ENCODE measurements around the gene SYNE1. TPM values are rescaled to one million over a fixed set of nuclear protein-coding genes. Genes with fewer than 3 reads are reported as not detected.

The SYNE1 gene
- total and polyA plus RNA-seq, 8 donors = 24.4 to 56.2 (median 49.2) TPM

DNA sequence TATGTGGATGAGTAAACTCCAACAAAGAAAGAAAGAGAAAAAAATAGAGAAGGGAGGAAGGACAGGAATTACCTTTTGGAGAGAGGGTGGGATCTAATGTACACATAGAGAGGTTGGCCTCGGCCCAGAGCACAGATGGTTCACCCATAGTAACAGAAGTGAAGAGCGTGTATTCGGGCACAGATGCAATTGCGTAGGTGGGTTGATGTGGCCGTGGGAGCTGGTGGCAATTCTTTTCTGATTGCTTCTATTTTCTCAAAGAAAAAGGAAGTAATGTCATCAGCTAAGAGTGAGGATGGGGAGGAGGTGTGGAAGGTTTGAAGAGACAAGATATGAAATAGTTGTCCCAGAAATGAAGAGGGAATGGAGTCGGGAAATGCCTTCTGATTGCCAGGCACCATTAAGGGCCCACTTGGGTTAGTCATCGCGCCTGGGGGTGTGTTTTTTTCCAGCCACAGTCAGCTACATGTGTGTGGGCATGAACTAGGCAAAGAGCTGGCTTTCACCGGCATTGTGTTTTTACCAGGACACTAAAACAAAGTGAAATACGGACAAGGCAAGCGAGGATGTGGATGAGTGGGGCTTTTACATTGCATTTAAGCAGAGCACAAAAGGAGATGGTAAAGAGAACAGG lies 158.7 kb downstream of the SYNE1 start:
- TF ChIP-seq, protein P1, sequence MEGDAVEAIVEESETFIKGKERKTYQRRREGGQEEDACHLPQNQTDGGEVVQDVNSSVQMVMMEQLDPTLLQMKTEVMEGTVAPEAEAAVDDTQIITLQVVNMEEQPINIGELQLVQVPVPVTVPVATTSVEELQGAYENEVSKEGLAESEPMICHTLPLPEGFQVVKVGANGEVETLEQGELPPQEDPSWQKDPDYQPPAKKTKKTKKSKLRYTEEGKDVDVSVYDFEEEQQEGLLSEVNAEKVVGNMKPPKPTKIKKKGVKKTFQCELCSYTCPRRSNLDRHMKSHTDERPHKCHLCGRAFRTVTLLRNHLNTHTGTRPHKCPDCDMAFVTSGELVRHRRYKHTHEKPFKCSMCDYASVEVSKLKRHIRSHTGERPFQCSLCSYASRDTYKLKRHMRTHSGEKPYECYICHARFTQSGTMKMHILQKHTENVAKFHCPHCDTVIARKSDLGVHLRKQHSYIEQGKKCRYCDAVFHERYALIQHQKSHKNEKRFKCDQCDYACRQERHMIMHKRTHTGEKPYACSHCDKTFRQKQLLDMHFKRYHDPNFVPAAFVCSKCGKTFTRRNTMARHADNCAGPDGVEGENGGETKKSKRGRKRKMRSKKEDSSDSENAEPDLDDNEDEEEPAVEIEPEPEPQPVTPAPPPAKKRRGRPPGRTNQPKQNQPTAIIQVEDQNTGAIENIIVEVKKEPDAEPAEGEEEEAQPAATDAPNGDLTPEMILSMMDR (IDR thresholded peaks at IDR 0.05) = no peak

DNA sequence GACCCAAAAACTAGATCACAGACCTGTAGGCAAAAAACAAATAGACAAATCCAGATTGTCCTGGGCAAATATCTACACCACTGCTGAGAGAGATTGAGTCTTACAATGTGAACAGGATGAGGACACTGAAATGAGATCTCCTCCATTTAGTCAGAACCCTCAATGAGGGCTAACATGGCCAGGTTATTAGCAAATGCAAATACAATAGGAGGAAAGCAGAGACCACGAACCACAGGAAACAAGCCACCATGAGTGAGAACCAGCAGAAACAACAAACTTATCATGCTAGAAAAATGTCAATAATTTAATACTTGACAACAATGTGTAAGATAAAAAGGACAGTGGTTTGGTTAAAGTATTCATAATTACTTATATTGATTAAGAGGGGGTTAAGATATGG lies 162.8 kb downstream of the SYNE1 start:
- 48 to 59% methylated on average over 1 of the region's 1 CpG for WGBS, 2 donors
- no peak for FAIRE-seq

More for the DNA sequence above, 158.7 kb downstream of the SYNE1 start:
- Histone ChIP-seq H3K4me1 (no peaks in the 10 kb centered on the region), H3K4me3 (no peak overlapping the region), H3K36me3 (no peaks in the 10 kb centered on the region), H3K27me3 (no peaks in the 10 kb centered on the region), H3K9me3 (no peaks in the 10 kb centered on the region), H3K27ac (no peak overlapping the region)
- WGBS, 2 donors = 80 to 87% methylated on average over 11 of the region's 11 CpGs
- intact Hi-C loops (cut with DNase I) = no loop called here
- no peak for FAIRE-seq
- no peak for ATAC-seq
- DNase-seq = no peak

DNA sequence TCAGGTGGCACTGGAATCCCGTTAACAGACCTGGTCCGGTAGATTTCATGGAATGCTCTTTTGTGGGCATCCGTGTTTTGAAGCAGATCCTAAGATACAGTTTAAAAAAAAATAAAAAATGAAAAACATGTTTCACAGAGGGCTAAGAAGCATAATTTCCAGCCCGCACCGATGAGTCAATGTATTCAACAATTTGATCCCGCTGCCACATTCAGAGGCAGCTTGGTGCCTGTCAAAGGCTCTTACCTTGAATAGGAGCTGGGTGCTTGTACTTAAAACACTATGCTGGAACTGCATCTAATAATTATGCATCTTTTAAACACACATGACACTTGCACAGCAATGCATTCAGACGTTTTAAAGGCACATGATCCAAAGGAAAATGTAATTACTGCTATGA lies 164.8 kb downstream of the SYNE1 start:
- ATAC-seq (no peak), DNase-seq (no peak), FAIRE-seq (no peak)
- Histone ChIP-seq H3K9me3 (no peaks in the 10 kb centered on the region), H3K4me3 (no peak overlapping the region), H3K36me3 (no peaks in the 10 kb centered on the region), H3K4me1 (no peaks in the 10 kb centered on the region), H3K27ac (no peak overlapping the region), H3K27me3 (no peaks in the 10 kb centered on the region)
- WGBS, 2 donors = 69 to 70% methylated on average over 7 of the region's 7 CpGs
- TF ChIP-seq, protein P1 (IDR thresholded peaks at IDR 0.05) = no peak
- intact Hi-C loops (cut with DNase I) = no loop called here

More for the DNA sequence above, 162.8 kb downstream of the SYNE1 start:
- H3K9me3 ChIP-seq = no peaks in the 10 kb centered on the region
- H3K36me3 ChIP-seq = no peaks in the 10 kb centered on the region
- H3K4me3 ChIP-seq = no peak overlapping the region
- no peak overlapping the region for H3K27ac ChIP-seq
- intact Hi-C loops (cut with DNase I) = no loop called here
- no peaks in the 10 kb centered on the region for H3K27me3 ChIP-seq
- TF ChIP-seq, protein P1 (IDR thresholded peaks at IDR 0.05) = no peak
- H3K4me1 ChIP-seq = no peaks in the 10 kb centered on the region
- ATAC-seq = no peak
- no peak for DNase-seq

DNA sequence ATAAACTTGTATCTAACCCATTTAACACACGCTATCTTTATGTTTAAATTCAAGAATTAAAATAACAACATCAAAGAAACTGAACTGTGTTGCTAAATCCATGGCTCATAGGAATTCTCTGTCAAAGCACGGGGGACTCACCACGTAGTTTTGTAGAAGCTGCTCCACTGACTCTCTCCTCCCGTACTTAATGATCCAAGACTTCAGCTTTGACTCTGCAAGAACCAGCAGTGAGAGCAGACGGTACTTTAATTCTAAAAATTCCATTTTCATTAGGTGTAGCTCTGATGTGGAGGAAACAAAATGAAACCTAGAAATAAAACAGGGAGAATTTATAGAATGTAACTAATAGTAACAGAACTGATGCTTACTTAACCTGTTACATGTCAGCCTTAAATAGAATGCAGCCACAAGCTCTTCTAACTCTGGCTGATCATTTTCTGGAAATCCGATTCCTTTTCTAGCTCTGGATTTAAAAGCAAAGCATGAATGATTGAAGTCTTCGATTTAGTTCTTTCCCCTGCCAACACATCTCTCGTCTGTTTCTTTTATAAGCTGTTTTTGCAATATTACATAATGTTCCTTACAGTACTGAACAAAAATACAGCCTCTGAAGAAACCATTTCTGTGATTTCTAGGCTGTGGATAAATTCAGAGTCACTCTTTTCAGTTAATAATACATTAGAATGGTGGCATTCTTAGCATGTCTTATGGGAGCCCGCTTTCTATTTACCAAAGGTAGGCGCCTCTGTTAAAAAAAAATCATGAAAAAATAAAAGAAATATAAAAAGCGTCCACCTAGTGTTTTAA lies 165.5 kb downstream of the SYNE1 start:
- Histone ChIP-seq H3K36me3 (no peaks in the 10 kb centered on the region), H3K27me3 (no peaks in the 10 kb centered on the region), H3K9me3 (no peaks in the 10 kb centered on the region), H3K27ac (no peak overlapping the region), H3K4me1 (no peaks in the 10 kb centered on the region), H3K4me3 (no peak overlapping the region)
- intact Hi-C loops (cut with DNase I) = no loop called here
- ATAC-seq = no peak
- 48 to 52% methylated on average over 11 of the region's 11 CpGs for WGBS, 2 donors
- no peak for FAIRE-seq
- TF ChIP-seq, protein P1 (IDR thresholded peaks at IDR 0.05) = no peak
- DNase-seq = no peak

DNA sequence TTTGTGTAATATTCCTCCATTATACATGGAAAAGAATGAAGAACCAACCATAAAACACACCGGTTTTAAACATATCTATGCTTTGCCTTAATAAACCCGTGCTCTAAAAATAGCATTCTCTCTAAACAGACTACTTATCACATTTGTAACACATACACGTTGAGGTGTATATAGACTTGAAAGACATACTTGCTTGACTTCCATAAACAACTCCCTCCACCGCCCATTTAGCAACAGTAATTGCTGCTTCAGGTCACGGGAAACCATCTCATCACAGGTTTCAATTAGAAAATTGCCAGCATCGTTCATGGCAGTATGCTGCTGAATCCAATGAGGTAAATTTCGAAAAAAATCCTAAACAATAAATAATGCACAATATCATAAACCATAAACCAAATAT lies 174.0 kb downstream of the SYNE1 start:
- Histone ChIP-seq H3K36me3 (no peaks in the 10 kb centered on the region), H3K4me1 (peaks cover 0 to 3% (median 1%) of the 10 kb centered on the region in 3 donors), H3K27me3 (no peaks in the 10 kb centered on the region), H3K27ac (no peak overlapping the region), H3K4me3 (no peak overlapping the region), H3K9me3 (no peaks in the 10 kb centered on the region)
- TF ChIP-seq, protein P1 (IDR thresholded peaks at IDR 0.05) = no peak
- no peak for FAIRE-seq
- ATAC-seq = no peak
- WGBS, 2 donors = 62 to 76% methylated on average over 7 of the region's 7 CpGs
- intact Hi-C loops (cut with DNase I) = no loop called here
- DNase-seq = no peak
